HCT116 (cell line): Measurements from ENCODE around the gene AHSA1.

Source experiments
- EGR1 ChIP-seq: IDR thresholded peaks from 2 replicates; pipeline ENCODE4 v1.6.1; 2012; ENCODE audit warnings: low read depth
- EZH2 ChIP-seq: fragments of 200-600 bp; sonication (generic); IDR thresholded peaks from 2 replicates; pipeline ENCODE4 v1.6.1; 2017; ENCODE audit warnings: antibody characterized with exemption, mixed run types
- MAX ChIP-seq: IDR thresholded peaks from 2 replicates; pipeline ENCODE4 v1.6.1; 2012
- POLR2A ChIP-seq: IDR thresholded peaks from 2 replicates; pipeline ENCODE4 v1.7.0; 2011; ENCODE audit warnings: borderline replicate concordance; ENCODE audit not compliant: insufficient read depth, insufficient read length; ENCODE audit errors: extremely low read depth
- POLR2AphosphoS5 ChIP-seq: IDR thresholded peaks from 2 replicates; pipeline ENCODE4 v1.6.1; 2011; ENCODE audit warnings: mild to moderate bottlenecking, low read depth, low read length, moderate library complexity
- RAD21 ChIP-seq: IDR thresholded peaks from 2 replicates; pipeline ENCODE4 v1.6.1; 2012; ENCODE audit warnings: low read depth, mild to moderate bottlenecking
- SIN3A ChIP-seq: IDR thresholded peaks from 2 replicates; pipeline ENCODE4 v1.6.1; 2012; ENCODE audit warnings: low read depth
- TCF7L2 ChIP-seq: IDR thresholded peaks from 2 replicates; pipeline ENCODE4 v1.7.0; 2011; ENCODE audit warnings: borderline replicate concordance, inconsistent platforms; ENCODE audit not compliant: insufficient read depth, insufficient read length; ENCODE audit errors: extremely low read depth
- ZNF274 ChIP-seq: fragments of 200-500 bp; sonication (Bioruptor generic); IDR thresholded peaks from 2 replicates; pipeline ENCODE4 v1.6.1; 2014; ENCODE audit warnings: mild to moderate bottlenecking, low read depth, low read length, inconsistent platforms
- TF ChIP-seq, protein P1 (sequence below), 3 experiments: fragments of 200-600 bp in 1 of 3; sonication (generic) in 1 of 3; IDR thresholded peaks in 2 of 3; conservative IDR thresholded peaks in 1 of 3; 2 replicates each; pipeline ENCODE4 v1.5.1; 2012 to 2017; ENCODE audit warnings: low read depth in 2 of 3, low read length in 2 of 3, antibody characterized with exemption in 1 of 3, borderline replicate concordance in 1 of 3, control low read depth in 1 of 3, mild to moderate bottlenecking in 1 of 3, mixed read lengths in 1 of 3, mixed run types in 1 of 3, moderate library complexity in 1 of 3; ENCODE audit not compliant: insufficient read depth in 1 of 3
- TF ChIP-seq, protein P2 (sequence below): IDR thresholded peaks from 2 replicates; pipeline ENCODE4 v1.6.1; 2011; ENCODE audit warnings: mild to moderate bottlenecking, low read length, moderate library complexity; ENCODE audit not compliant: insufficient replicate concordance; ENCODE audit errors: extremely low read depth
- TF ChIP-seq, protein P3 (sequence below): IDR thresholded peaks from 2 replicates; pipeline ENCODE4 v1.6.1; 2012; ENCODE audit warnings: low read depth

- TF ChIP-seq POLR2A (no peak), RAD21 (no peak), POLR2AphosphoS5 (no peak), TCF7L2 (no peak), MAX (no peak), SIN3A (no peak), EZH2 (no peak), EGR1 (no peak), ZNF274 (no peak)
- TF ChIP-seq, protein P1, sequence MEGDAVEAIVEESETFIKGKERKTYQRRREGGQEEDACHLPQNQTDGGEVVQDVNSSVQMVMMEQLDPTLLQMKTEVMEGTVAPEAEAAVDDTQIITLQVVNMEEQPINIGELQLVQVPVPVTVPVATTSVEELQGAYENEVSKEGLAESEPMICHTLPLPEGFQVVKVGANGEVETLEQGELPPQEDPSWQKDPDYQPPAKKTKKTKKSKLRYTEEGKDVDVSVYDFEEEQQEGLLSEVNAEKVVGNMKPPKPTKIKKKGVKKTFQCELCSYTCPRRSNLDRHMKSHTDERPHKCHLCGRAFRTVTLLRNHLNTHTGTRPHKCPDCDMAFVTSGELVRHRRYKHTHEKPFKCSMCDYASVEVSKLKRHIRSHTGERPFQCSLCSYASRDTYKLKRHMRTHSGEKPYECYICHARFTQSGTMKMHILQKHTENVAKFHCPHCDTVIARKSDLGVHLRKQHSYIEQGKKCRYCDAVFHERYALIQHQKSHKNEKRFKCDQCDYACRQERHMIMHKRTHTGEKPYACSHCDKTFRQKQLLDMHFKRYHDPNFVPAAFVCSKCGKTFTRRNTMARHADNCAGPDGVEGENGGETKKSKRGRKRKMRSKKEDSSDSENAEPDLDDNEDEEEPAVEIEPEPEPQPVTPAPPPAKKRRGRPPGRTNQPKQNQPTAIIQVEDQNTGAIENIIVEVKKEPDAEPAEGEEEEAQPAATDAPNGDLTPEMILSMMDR (IDR thresholded peaks at IDR 0.05 in 2 of 3, conservative IDR thresholded peaks at IDR 0.05 in 1 of 3; ENCODE audit: borderline replicate concordance in 1 of 3, insufficient read depth in 1 of 3, low read depth in 2 of 3, low read length in 2 of 3): no peak
- TF ChIP-seq, protein P2, sequence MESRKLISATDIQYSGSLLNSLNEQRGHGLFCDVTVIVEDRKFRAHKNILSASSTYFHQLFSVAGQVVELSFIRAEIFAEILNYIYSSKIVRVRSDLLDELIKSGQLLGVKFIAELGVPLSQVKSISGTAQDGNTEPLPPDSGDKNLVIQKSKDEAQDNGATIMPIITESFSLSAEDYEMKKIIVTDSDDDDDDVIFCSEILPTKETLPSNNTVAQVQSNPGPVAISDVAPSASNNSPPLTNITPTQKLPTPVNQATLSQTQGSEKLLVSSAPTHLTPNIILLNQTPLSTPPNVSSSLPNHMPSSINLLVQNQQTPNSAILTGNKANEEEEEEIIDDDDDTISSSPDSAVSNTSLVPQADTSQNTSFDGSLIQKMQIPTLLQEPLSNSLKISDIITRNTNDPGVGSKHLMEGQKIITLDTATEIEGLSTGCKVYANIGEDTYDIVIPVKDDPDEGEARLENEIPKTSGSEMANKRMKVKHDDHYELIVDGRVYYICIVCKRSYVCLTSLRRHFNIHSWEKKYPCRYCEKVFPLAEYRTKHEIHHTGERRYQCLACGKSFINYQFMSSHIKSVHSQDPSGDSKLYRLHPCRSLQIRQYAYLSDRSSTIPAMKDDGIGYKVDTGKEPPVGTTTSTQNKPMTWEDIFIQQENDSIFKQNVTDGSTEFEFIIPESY: no peak
- TF ChIP-seq, protein P3, sequence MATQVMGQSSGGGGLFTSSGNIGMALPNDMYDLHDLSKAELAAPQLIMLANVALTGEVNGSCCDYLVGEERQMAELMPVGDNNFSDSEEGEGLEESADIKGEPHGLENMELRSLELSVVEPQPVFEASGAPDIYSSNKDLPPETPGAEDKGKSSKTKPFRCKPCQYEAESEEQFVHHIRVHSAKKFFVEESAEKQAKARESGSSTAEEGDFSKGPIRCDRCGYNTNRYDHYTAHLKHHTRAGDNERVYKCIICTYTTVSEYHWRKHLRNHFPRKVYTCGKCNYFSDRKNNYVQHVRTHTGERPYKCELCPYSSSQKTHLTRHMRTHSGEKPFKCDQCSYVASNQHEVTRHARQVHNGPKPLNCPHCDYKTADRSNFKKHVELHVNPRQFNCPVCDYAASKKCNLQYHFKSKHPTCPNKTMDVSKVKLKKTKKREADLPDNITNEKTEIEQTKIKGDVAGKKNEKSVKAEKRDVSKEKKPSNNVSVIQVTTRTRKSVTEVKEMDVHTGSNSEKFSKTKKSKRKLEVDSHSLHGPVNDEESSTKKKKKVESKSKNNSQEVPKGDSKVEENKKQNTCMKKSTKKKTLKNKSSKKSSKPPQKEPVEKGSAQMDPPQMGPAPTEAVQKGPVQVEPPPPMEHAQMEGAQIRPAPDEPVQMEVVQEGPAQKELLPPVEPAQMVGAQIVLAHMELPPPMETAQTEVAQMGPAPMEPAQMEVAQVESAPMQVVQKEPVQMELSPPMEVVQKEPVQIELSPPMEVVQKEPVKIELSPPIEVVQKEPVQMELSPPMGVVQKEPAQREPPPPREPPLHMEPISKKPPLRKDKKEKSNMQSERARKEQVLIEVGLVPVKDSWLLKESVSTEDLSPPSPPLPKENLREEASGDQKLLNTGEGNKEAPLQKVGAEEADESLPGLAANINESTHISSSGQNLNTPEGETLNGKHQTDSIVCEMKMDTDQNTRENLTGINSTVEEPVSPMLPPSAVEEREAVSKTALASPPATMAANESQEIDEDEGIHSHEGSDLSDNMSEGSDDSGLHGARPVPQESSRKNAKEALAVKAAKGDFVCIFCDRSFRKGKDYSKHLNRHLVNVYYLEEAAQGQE: no peak
Observed at GRCh38 chr14:77482422-77482821, 24.5 kb downstream of the AHSA1 start.
